WTC11 (cell line): ENCODE measurements around the gene DCAF8L2. TPM values are rescaled to one million over a fixed set of nuclear protein-coding genes. Genes with fewer than 3 reads are reported as not detected.

Experiments
- ATAC-seq: fragments of 200-7000 bp; cut with Tn5 transposase; 2 replicates; pipeline ENCODE4 v1.10.0; 2021; ENCODE audit warnings: mild to moderate bottlenecking, moderate library complexity
- CTCF ChIA-PET: fragments of 300-600 bp; sonication (Branson Sonifier 250); formaldehyde crosslinking; loops from one replicate; lab custom pipeline; 2021; ENCODE audit warnings: antibody characterized with exemption; lab: Charles Lee
- POLR2A ChIA-PET: fragments of 350-600 bp; sonication (Branson Sonifier 250); formaldehyde crosslinking; loops from one replicate; lab custom pipeline; 2021; ENCODE audit warnings: antibody characterized with exemption; lab: Charles Lee
- DNase-seq: peaks from one replicate; pipeline ENCODE4 v3.0.0; 2021; ENCODE audit warnings: low spot score
- H3K27ac Mint-ChIP-seq: 2 replicates; pipeline ENCODE4 v1.8.0; 2021; ENCODE audit warnings: mixed read lengths
- H3K27me3 Mint-ChIP-seq: 2 replicates; pipeline ENCODE4 v1.8.0; 2021; ENCODE audit warnings: low read depth, mild to moderate bottlenecking, moderate library complexity, mixed read lengths
- H3K36me3 Mint-ChIP-seq: 2 replicates; pipeline ENCODE4 v1.8.0; 2021; ENCODE audit warnings: mixed read lengths
- H3K4me1 Mint-ChIP-seq: 2 replicates; pipeline ENCODE4 v1.8.0; 2022; ENCODE audit warnings: mixed read lengths
- H3K4me3 Mint-ChIP-seq: 2 replicates; pipeline ENCODE4 v1.8.0; 2021; ENCODE audit warnings: mild to moderate bottlenecking, moderate library complexity, mixed read lengths
- H3K9me3 Mint-ChIP-seq: 2 replicates; pipeline ENCODE4 v1.8.0; 2021; ENCODE audit warnings: mixed read lengths
- E2F5 ChIP-seq: sonication (generic); formaldehyde crosslinking; IDR thresholded peaks from 2 replicates; pipeline ENCODE4 v1.8.1; 2022; ENCODE audit warnings: mild to moderate bottlenecking, moderate library complexity, missing genetic modification reagents
- ESRRA ChIP-seq: sonication (generic); formaldehyde crosslinking; IDR thresholded peaks from 2 replicates; pipeline ENCODE4 v1.8.1; 2022; ENCODE audit warnings: mild to moderate bottlenecking, missing genetic modification reagents, borderline replicate concordance
- KAT7 ChIP-seq: sonication (generic); formaldehyde crosslinking; IDR thresholded peaks from 2 replicates; pipeline ENCODE4 v1.8.1; 2023; ENCODE audit warnings: missing genetic modification reagents, mild to moderate bottlenecking, borderline replicate concordance
- OVOL2 ChIP-seq: fragments of 250-450 bp; sonication (Bioruptor Pico); IDR thresholded peaks from 2 replicates; pipeline ENCODE4 v1.9.0; 2021; ENCODE audit warnings: mild to moderate bottlenecking, borderline replicate concordance
- SOX15 ChIP-seq: fragments of 250-450 bp; sonication (Bioruptor Pico); IDR thresholded peaks from 2 replicates; pipeline ENCODE4 v1.9.0; 2021; ENCODE audit warnings: mild to moderate bottlenecking
- TCF7 ChIP-seq: sonication (generic); formaldehyde crosslinking; IDR thresholded peaks from 2 replicates; pipeline ENCODE4 v1.8.0; 2022; ENCODE audit warnings: mild to moderate bottlenecking, low read depth, missing genetic modification reagents, moderate library complexity
- TEAD1 ChIP-seq: sonication (generic); formaldehyde crosslinking; IDR thresholded peaks from 2 replicates; pipeline ENCODE4 v1.8.0; 2022; ENCODE audit warnings: mild to moderate bottlenecking, missing genetic modification reagents
- USF2 ChIP-seq: sonication (generic); formaldehyde crosslinking; IDR thresholded peaks from 2 replicates; pipeline ENCODE4 v1.8.1; 2023; ENCODE audit warnings: mild to moderate bottlenecking, missing genetic modification reagents, moderate library complexity
- ZNF121 ChIP-seq: sonication (generic); formaldehyde crosslinking; IDR thresholded peaks from 2 replicates; pipeline ENCODE4 v1.8.0; 2023; ENCODE audit warnings: missing genetic modification reagents
- ZNF532 ChIP-seq: fragments of 250-450 bp; sonication (Bioruptor Pico); IDR thresholded peaks from 2 replicates; pipeline ENCODE4 v1.9.0; 2021; ENCODE audit warnings: mild to moderate bottlenecking, borderline replicate concordance
- total RNA-seq: library from RNA; stranded (reverse); gene quantifications from 3 replicates; pipeline ENCODE4 v1.2.3, GENCODE V29; 2021
- TF ChIP-seq, protein P1 (sequence below): sonication (generic); formaldehyde crosslinking; IDR thresholded peaks from 2 replicates; pipeline ENCODE4 v1.8.1; 2023; ENCODE audit warnings: mild to moderate bottlenecking, missing genetic modification reagents
- TF ChIP-seq, protein P2 (sequence below): sonication (generic); formaldehyde crosslinking; IDR thresholded peaks from 2 replicates; pipeline ENCODE4 v1.8.1; 2023; ENCODE audit warnings: mild to moderate bottlenecking, moderate library complexity, missing genetic modification reagents
- TF ChIP-seq, protein P3 (sequence below): sonication (generic); formaldehyde crosslinking; IDR thresholded peaks from 2 replicates; pipeline ENCODE4 v1.8.1; 2023; ENCODE audit warnings: mild to moderate bottlenecking, missing genetic modification reagents, borderline replicate concordance

DCAF8L2 gene
- total RNA-seq, 1 experiment from 2014 or later: not detected

DNA sequence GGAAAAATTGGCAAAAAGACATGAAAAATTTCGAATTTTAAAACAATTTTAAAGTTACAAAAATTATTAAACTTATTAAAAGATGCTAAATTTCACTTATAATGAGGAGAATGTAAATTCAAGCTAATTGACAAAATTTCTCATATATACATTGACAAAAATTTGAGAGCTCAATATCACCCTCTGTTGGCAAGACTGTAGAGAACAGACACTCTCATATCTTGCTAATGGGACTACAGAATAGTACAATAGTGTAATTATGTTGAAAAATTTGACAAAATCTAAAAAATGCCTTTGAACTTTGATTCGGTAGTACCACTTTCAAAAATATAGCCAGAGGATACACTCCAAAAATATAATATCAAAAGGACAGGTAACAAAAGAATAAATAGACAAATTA lies 29.8 kb downstream of the DCAF8L2 start:
- CTCF ChIA-PET: interaction anchor here (0.6 to 1.3 kb wide), 4 partner anchors 53 to 66 kb away, joined by 3 to 5 read pairs (median 4); no protein-coding TSS in a partner anchor
- Mint-ChIP-seq H3K36me3 (no peaks in the 10 kb centered on the region), H3K4me1 (no peaks in the 10 kb centered on the region), H3K9me3 (no peaks in the 10 kb centered on the region), H3K4me3 (no peak overlapping the region), H3K27me3 (no peaks in the 10 kb centered on the region), H3K27ac (no peak overlapping the region)
- no peak for DNase-seq
- TF ChIP-seq OVOL2 (CRISPR knock-in tag) (no peak), ZNF532 (CRISPR knock-in tag) (no peak), ESRRA (no peak), TCF7 (CRISPR knock-in tag) (no peak), E2F5 (CRISPR knock-in tag) (no peak), ZNF121 (no peak), SOX15 (CRISPR knock-in tag) (no peak), KAT7 (CRISPR knock-in tag) (no peak), TEAD1 (CRISPR knock-in tag) (no peak), USF2 (no peak)
- TF ChIP-seq, protein P1, sequence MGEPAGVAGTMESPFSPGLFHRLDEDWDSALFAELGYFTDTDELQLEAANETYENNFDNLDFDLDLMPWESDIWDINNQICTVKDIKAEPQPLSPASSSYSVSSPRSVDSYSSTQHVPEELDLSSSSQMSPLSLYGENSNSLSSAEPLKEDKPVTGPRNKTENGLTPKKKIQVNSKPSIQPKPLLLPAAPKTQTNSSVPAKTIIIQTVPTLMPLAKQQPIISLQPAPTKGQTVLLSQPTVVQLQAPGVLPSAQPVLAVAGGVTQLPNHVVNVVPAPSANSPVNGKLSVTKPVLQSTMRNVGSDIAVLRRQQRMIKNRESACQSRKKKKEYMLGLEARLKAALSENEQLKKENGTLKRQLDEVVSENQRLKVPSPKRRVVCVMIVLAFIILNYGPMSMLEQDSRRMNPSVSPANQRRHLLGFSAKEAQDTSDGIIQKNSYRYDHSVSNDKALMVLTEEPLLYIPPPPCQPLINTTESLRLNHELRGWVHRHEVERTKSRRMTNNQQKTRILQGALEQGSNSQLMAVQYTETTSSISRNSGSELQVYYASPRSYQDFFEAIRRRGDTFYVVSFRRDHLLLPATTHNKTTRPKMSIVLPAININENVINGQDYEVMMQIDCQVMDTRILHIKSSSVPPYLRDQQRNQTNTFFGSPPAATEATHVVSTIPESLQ: no peak
- TF ChIP-seq, protein P2, sequence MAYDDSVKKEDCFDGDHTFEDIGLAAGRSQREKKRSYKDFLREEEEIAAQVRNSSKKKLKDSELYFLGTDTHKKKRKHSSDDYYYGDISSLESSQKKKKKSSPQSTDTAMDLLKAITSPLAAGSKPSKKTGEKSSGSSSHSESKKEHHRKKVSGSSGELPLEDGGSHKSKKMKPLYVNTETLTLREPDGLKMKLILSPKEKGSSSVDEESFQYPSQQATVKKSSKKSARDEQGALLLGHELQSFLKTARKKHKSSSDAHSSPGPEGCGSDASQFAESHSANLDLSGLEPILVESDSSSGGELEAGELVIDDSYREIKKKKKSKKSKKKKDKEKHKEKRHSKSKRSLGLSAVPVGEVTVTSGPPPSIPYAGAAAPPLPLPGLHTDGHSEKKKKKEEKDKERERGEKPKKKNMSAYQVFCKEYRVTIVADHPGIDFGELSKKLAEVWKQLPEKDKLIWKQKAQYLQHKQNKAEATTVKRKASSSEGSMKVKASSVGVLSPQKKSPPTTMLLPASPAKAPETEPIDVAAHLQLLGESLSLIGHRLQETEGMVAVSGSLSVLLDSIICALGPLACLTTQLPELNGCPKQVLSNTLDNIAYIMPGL (CRISPR knock-in tag): no peak
- TF ChIP-seq, protein P3, sequence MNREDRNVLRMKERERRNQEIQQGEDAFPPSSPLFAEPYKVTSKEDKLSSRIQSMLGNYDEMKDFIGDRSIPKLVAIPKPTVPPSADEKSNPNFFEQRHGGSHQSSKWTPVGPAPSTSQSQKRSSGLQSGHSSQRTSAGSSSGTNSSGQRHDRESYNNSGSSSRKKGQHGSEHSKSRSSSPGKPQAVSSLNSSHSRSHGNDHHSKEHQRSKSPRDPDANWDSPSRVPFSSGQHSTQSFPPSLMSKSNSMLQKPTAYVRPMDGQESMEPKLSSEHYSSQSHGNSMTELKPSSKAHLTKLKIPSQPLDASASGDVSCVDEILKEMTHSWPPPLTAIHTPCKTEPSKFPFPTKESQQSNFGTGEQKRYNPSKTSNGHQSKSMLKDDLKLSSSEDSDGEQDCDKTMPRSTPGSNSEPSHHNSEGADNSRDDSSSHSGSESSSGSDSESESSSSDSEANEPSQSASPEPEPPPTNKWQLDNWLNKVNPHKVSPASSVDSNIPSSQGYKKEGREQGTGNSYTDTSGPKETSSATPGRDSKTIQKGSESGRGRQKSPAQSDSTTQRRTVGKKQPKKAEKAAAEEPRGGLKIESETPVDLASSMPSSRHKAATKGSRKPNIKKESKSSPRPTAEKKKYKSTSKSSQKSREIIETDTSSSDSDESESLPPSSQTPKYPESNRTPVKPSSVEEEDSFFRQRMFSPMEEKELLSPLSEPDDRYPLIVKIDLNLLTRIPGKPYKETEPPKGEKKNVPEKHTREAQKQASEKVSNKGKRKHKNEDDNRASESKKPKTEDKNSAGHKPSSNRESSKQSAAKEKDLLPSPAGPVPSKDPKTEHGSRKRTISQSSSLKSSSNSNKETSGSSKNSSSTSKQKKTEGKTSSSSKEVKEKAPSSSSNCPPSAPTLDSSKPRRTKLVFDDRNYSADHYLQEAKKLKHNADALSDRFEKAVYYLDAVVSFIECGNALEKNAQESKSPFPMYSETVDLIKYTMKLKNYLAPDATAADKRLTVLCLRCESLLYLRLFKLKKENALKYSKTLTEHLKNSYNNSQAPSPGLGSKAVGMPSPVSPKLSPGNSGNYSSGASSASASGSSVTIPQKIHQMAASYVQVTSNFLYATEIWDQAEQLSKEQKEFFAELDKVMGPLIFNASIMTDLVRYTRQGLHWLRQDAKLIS (CRISPR knock-in tag): no peak
- no peak for ATAC-seq
- POLR2A ChIA-PET: no interaction called here
